Ascending aorta (tissue), 2 donors: ENCODE data around the gene CTNND2. TPM values are rescaled to one million over a fixed set of nuclear protein-coding genes. Genes with fewer than 3 reads are reported as not detected.

ENCODE experiments used
- DNase-seq, 2 donors: peaks; one replicate each; pipeline ENCODE4 v3.0.0-alpha.2; 2019; ENCODE audit warnings: low spot score in 2 of 2
- H3K27ac ChIP-seq, 2 donors: fragments of 200-600 bp; sonication (generic); one replicate each; pipeline ENCODE4 v1.5.1; 2016 to 2017; ENCODE audit warnings: mild to moderate bottlenecking in 1 of 2
- H3K27me3 ChIP-seq: fragments of 200-600 bp; sonication (generic); one replicate; pipeline ENCODE4 v1.5.1; 2017
- H3K36me3 ChIP-seq, 2 donors: fragments of 200-600 bp; sonication (generic); one replicate each; pipeline ENCODE4 v1.5.1; 2016
- H3K4me1 ChIP-seq, 2 donors: fragments of 200-600 bp; sonication (generic); one replicate each; pipeline ENCODE4 v1.5.1; 2016 to 2017; ENCODE audit warnings: mild to moderate bottlenecking in 1 of 2
- H3K4me3 ChIP-seq, 2 donors: fragments of 200-600 bp; sonication (generic); one replicate each; pipeline ENCODE4 v1.5.1; 2016 to 2017; ENCODE audit warnings: mild to moderate bottlenecking in 1 of 2
- H3K9me3 ChIP-seq, 2 donors: fragments of 200-600 bp; sonication (generic); one replicate each; pipeline ENCODE4 v1.5.1; 2016
- intact Hi-C: fragments of 100-400 bp; cut with DNase I; formaldehyde crosslinking; loops from one replicate; pipeline ENCODE4 v1.15.1; 2023
- total RNA-seq: library from RNA; depleted of rRNA; stranded (reverse); fragments of >200 nt; gene quantifications from one replicate; pipeline ENCODE4 v1.1.0, GENCODE V29; 2016
- TF ChIP-seq, protein P1 (sequence below), 3 experiments: fragments of 200-600 bp in 2 of 3; fragments of 450-650 bp in 1 of 3; sonication (generic) in 2 of 3; IDR thresholded peaks; one replicate each; pipeline ENCODE4 v1.5.1; 2016 to 2019; ENCODE audit warnings: antibody characterized with exemption in 3 of 3, mild to moderate bottlenecking in 1 of 3, moderate library complexity in 1 of 3

The CTNND2 gene
- total RNA-seq, 1 donor from 2014 or later, result 0.11 TPM

DNA sequence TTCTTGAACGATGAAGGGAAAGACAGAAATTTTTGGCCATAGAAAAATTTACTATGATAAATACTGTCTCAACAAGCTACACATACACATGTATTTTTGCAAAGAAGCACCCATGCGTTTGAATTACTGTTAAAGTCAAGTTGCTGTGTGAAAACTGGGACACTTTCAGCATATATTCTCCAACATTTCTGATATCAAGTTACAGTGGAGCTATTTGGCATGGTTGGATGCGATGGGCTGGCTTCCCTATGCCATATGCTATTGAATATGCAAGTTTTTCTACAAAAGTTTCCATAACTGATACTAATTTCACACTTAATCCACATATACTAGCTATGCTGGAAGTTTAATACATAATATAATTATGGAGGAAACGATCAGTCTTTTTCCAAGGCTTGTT is 381.4 kb downstream of the CTNND2 start:
- H3K4me3 ChIP-seq, result no peak overlapping the region
- no peaks in the 10 kb centered on the region for H3K27me3 ChIP-seq
- no peaks in the 10 kb centered on the region for H3K9me3 ChIP-seq
- DNase-seq, result no peak
- no peaks in the 10 kb centered on the region for H3K4me1 ChIP-seq
- H3K27ac ChIP-seq, result no peak overlapping the region
- intact Hi-C loops, result no loop called here
- no peaks in the 10 kb centered on the region for H3K36me3 ChIP-seq
- TF ChIP-seq, protein P1, sequence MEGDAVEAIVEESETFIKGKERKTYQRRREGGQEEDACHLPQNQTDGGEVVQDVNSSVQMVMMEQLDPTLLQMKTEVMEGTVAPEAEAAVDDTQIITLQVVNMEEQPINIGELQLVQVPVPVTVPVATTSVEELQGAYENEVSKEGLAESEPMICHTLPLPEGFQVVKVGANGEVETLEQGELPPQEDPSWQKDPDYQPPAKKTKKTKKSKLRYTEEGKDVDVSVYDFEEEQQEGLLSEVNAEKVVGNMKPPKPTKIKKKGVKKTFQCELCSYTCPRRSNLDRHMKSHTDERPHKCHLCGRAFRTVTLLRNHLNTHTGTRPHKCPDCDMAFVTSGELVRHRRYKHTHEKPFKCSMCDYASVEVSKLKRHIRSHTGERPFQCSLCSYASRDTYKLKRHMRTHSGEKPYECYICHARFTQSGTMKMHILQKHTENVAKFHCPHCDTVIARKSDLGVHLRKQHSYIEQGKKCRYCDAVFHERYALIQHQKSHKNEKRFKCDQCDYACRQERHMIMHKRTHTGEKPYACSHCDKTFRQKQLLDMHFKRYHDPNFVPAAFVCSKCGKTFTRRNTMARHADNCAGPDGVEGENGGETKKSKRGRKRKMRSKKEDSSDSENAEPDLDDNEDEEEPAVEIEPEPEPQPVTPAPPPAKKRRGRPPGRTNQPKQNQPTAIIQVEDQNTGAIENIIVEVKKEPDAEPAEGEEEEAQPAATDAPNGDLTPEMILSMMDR (IDR thresholded peaks at IDR 0.05), result no peak

DNA sequence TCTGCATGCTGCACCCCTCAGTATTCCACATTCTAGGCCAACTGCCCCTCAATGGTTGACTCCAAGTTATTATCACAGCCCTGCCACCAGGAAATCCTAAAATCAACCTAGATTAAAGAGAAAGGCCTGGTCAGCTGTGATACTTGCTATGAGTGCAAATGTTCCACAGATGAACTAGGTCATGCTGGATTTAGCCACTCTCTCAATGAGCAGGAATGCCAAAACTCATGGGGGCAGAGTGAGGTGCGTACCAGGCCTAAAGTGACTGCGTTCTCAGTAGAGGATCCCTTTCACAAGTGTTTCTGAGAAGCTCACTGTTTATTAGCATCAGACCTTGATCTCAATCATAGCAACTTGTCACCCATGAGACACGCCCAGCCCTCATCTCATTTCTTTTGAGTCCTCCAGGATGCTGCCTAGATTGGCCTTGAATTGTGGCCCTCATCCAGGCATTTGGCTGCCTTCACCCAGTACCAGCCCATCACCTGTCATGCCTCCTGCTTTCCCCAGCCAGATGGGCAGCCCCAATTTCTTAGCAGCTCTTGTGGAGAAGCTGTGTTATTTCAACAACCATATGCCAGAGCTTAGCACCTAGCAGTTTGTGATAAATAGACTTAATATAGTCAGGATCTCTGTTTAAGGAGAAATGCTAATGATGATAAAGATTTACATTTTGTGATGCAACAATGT is 383.9 kb downstream of the CTNND2 start:
- Histone ChIP-seq H3K27ac (no peak overlapping the region), H3K27me3 (no peaks in the 10 kb centered on the region), H3K4me1 (no peaks in the 10 kb centered on the region), H3K9me3 (no peaks in the 10 kb centered on the region), H3K4me3 (no peak overlapping the region), H3K36me3 (no peaks in the 10 kb centered on the region)
- no peak for DNase-seq
- TF ChIP-seq, protein P1 (IDR thresholded peaks at IDR 0.05), result no peak
- intact Hi-C loops, result no loop called here

DNA sequence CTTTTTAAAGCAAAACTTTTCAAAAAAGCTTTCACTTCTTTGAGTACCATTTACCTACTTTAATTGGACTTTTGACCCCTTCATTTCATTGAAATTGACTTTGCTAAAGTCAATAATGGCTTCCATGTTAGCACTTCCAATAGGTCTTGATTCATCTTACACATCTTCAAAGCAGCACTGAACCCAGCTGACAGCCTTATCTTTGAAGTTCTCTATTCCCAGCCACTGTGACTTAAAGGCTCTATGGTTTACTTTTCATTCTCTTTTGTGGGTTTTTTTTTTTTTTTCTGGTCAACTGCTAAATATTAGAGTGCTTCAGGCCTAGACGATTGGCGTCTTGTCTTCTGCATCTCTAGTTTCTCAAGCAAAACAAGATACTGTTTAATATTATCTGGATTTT is 385.0 kb downstream of the CTNND2 start:
- Histone ChIP-seq H3K4me1 (no peaks in the 10 kb centered on the region), H3K4me3 (no peak overlapping the region), H3K9me3 (no peaks in the 10 kb centered on the region), H3K27me3 (no peaks in the 10 kb centered on the region), H3K36me3 (no peaks in the 10 kb centered on the region), H3K27ac (no peak overlapping the region)
- DNase-seq, result no peak
- intact Hi-C loops, result no loop called here
- TF ChIP-seq, protein P1 (IDR thresholded peaks at IDR 0.05), result no peak

DNA sequence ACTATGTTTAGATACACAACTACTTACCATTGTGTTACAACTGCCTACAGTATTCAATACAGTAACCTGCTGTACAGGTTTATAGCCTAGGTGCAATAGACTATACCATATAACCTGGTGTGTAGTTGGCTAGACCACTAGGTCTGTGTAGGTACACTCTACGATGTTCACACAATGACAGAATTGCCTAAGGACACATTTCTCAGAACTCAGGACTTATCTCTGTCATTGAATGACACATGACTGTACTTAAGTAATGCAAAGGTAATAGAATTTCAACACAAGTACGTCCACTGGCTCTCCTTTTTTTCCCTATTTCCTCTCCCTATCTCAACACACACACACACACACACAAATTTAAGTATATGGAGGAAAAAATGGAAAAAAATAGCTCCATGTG is 385.6 kb downstream of the CTNND2 start:
- Histone ChIP-seq H3K9me3 (no peaks in the 10 kb centered on the region), H3K4me3 (no peak overlapping the region), H3K4me1 (no peaks in the 10 kb centered on the region), H3K27me3 (no peaks in the 10 kb centered on the region), H3K36me3 (no peaks in the 10 kb centered on the region), H3K27ac (no peak overlapping the region)
- no peak for DNase-seq
- TF ChIP-seq, protein P1 (IDR thresholded peaks at IDR 0.05), result no peak
- intact Hi-C loops, result no loop called here

DNA sequence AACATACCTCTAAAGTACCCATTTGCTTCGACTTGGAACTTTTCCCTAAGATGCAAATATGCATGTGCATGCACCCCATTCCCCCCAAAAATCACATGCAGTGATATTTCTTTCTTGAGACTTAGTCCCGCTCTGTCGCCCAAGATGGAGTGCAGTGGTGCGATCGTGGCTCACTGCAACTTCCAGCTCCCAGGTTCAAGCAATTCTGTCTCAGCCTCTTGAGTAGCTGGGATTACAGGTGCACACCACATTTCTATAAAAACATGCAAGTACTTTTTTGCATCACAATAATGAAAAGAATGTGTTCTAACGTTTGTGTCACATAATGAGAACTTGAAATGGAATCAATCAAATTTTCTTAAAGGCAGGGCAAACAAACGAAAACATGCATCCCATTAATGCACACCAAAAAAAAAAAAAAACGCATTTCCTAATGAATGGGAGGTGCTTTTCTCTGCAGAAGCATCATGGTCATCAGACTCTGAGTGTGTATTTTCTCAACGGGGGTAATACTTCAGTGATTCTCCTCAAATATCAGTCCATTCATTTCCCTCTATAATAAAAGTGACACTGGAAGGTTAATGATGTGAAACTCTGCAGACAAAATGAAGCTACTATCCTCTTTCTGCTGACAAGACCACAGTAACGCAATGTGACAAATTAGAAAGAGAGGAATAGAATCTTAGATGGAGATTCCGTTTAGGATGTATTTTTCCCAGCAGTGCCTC is 389.4 kb downstream of the CTNND2 start:
- H3K27me3 ChIP-seq, result no peaks in the 10 kb centered on the region

More for the DNA sequence above, 389.4 kb downstream of the CTNND2 start:
- DNase-seq, result no peak
- H3K4me3 ChIP-seq, result no peak overlapping the region
- H3K27ac ChIP-seq, result no peak overlapping the region
- H3K4me1 ChIP-seq, result no peaks in the 10 kb centered on the region
- H3K9me3 ChIP-seq, result no peaks in the 10 kb centered on the region
- intact Hi-C loops, result no loop called here
- TF ChIP-seq, protein P1 (IDR thresholded peaks at IDR 0.05), result no peak
- H3K36me3 ChIP-seq, result no peaks in the 10 kb centered on the region
